HL-60 (cell line): ENCODE data around the gene MET.

Source experiments
- GABPA ChIP-seq: IDR thresholded peaks from 2 replicates; pipeline ENCODE4 v1.6.1; 2012; ENCODE audit warnings: low read depth
- POLR2AphosphoS5 ChIP-seq: IDR thresholded peaks from 2 replicates; pipeline ENCODE4 v1.6.1; 2012; ENCODE audit warnings: low read depth
- TF ChIP-seq, protein P1 (sequence below): IDR thresholded peaks from one replicate; pipeline ENCODE4 v1.5.1; 2011; ENCODE audit warnings: low read length, control low read depth, inconsistent platforms; ENCODE audit not compliant: insufficient read depth
- TF ChIP-seq, protein P2 (sequence below): IDR thresholded peaks from 2 replicates; pipeline ENCODE4 v1.6.1; 2012; ENCODE audit warnings: low read depth; ENCODE audit not compliant: insufficient replicate concordance

DNA sequence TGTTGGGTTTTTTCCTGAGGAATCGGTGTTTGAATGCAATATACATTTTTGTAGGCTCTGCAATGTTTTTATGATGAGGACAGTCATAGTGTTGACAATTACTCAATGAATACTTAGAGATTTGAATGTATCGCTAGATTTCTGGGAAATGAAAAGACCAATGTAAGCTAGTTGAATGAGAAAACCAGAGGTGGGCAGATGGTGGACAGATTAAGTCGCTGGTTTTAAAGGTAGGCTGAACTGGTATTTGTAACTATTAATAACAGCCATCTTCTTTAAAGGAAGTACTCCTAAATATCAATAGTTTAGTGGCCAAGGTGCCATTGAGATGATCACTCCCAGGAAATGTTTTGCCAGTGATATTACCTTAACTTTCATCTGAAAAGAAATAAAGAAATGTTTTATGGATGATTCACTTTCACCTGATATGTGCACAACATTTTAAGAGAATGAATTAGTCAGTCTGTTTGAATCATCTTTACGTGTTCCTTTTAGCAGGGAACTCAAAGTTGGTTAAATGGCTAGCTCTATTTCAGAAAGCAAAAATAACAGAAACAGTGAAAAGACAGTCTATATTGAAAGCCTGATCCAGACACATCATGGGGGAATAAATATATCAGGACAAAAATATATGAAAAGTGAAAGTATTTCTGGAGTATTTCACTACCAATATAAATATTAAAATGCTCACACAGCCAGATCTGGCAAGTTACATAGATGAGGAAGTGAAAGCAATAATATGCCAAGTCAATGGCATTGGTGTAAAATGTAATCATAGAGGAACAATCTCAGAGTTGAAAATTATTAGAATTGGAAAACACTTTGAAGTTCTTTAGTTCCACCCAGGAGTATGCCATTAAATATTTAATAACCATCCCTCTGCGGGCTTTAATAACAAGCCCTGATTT is 20.7 kb downstream of the MET start:
- TF ChIP-seq POLR2AphosphoS5: no peak
- TF ChIP-seq, protein P1, sequence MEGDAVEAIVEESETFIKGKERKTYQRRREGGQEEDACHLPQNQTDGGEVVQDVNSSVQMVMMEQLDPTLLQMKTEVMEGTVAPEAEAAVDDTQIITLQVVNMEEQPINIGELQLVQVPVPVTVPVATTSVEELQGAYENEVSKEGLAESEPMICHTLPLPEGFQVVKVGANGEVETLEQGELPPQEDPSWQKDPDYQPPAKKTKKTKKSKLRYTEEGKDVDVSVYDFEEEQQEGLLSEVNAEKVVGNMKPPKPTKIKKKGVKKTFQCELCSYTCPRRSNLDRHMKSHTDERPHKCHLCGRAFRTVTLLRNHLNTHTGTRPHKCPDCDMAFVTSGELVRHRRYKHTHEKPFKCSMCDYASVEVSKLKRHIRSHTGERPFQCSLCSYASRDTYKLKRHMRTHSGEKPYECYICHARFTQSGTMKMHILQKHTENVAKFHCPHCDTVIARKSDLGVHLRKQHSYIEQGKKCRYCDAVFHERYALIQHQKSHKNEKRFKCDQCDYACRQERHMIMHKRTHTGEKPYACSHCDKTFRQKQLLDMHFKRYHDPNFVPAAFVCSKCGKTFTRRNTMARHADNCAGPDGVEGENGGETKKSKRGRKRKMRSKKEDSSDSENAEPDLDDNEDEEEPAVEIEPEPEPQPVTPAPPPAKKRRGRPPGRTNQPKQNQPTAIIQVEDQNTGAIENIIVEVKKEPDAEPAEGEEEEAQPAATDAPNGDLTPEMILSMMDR: no peak
- TF ChIP-seq, protein P2, sequence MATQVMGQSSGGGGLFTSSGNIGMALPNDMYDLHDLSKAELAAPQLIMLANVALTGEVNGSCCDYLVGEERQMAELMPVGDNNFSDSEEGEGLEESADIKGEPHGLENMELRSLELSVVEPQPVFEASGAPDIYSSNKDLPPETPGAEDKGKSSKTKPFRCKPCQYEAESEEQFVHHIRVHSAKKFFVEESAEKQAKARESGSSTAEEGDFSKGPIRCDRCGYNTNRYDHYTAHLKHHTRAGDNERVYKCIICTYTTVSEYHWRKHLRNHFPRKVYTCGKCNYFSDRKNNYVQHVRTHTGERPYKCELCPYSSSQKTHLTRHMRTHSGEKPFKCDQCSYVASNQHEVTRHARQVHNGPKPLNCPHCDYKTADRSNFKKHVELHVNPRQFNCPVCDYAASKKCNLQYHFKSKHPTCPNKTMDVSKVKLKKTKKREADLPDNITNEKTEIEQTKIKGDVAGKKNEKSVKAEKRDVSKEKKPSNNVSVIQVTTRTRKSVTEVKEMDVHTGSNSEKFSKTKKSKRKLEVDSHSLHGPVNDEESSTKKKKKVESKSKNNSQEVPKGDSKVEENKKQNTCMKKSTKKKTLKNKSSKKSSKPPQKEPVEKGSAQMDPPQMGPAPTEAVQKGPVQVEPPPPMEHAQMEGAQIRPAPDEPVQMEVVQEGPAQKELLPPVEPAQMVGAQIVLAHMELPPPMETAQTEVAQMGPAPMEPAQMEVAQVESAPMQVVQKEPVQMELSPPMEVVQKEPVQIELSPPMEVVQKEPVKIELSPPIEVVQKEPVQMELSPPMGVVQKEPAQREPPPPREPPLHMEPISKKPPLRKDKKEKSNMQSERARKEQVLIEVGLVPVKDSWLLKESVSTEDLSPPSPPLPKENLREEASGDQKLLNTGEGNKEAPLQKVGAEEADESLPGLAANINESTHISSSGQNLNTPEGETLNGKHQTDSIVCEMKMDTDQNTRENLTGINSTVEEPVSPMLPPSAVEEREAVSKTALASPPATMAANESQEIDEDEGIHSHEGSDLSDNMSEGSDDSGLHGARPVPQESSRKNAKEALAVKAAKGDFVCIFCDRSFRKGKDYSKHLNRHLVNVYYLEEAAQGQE: no peak
- no peak for TF ChIP-seq GABPA
